HCT116 (cell line): ENCODE measurements around the gene GABBR2. TPM values are rescaled to one million over a fixed set of nuclear protein-coding genes. Genes with fewer than 3 reads are reported as not detected.

ENCODE experiments used
- ATAC-seq: fragments of 200-7000 bp; cut with Tn5 transposase; 2 replicates; pipeline ENCODE4 v1.9.1; 2020; ENCODE audit warnings: mild to moderate bottlenecking, moderate library complexity
- BruUV-seq: library from RNA; stranded (reverse); fragments of 400-500 nt; replicated peaks from 2 replicates; lab custom pipeline; 2021; lab: Mats Ljungman, UMichigan
- CTCF ChIA-PET: fragments of 300-600 bp; sonication (Branson Sonifier 250); formaldehyde crosslinking; loops from one replicate; lab custom pipeline; 2021; ENCODE audit warnings: antibody characterized with exemption; lab: Charles Lee
- POLR2A ChIA-PET: fragments of 300-600, 350-600 bp; sonication (Branson Sonifier 250); formaldehyde crosslinking; loops from one replicate; lab custom pipeline; 2021; ENCODE audit warnings: antibody characterized with exemption; lab: Charles Lee
- RAD21 ChIA-PET, 2 experiments: fragments of 300-600 bp; sonication (Branson Sonifier 250); formaldehyde crosslinking; loops; one replicate each; lab custom pipeline; 2023; ENCODE audit warnings: low total read pairs in 2 of 2; ENCODE audit not compliant: uncharacterized antibody in 2 of 2, unreplicated experiment in 2 of 2, low non-redundant PET in 1 of 2; lab: Charles Lee
- DNase-seq: peaks from one replicate; pipeline ENCODE4 v3.0.0-alpha.2; 2010; ENCODE audit warnings: low read depth, low spot score
- H2AFZ ChIP-seq: fragments of 200-600 bp; shearing (Covaris generic), sonication (generic); 2 replicates; pipeline ENCODE4 v1.6.1; 2017; ENCODE audit warnings: low read depth, mixed run types, mixed read lengths, antibody characterized with exemption, low read length; ENCODE audit not compliant: poor library complexity, severe bottlenecking
- H3K27ac ChIP-seq: 2 replicates; pipeline ENCODE4 v1.5.1; 2012; ENCODE audit warnings: low read depth, low read length
- H3K27me3 ChIP-seq: fragments of 200-600 bp; sonication (generic); 2 replicates; pipeline ENCODE4 v1.6.1; 2016; ENCODE audit warnings: mixed run types, low read length, mixed read lengths; ENCODE audit not compliant: insufficient read depth
- H3K36me3 ChIP-seq, 2 experiments: fragments of 200-500 bp in 1 of 2; fragments of 200-600 bp in 1 of 2; sonication (Bioruptor generic) in 1 of 2; sonication (generic) in 1 of 2; 2 replicates each; pipeline versions ENCODE4 v1.5.1 to v1.6.1; 2014 to 2016; ENCODE audit warnings: low read length in 2 of 2, inconsistent platforms in 1 of 2, mixed read lengths in 1 of 2, mixed run types in 1 of 2; ENCODE audit not compliant: insufficient read depth in 2 of 2, control insufficient read depth in 1 of 2
- H3K4me1 ChIP-seq, 2 experiments: fragments of 200-600 bp in 1 of 2; sonication (generic) in 1 of 2; 2 replicates each; pipeline versions ENCODE4 v1.5.1 to v1.6.1; 2012 to 2017; ENCODE audit warnings: low read length in 2 of 2, inconsistent platforms in 1 of 2, mild to moderate bottlenecking in 1 of 2, mixed read lengths in 1 of 2, mixed run types in 1 of 2, moderate library complexity in 1 of 2; ENCODE audit not compliant: insufficient read depth in 2 of 2, control insufficient read depth in 1 of 2
- H3K4me2 ChIP-seq: fragments of 200-600 bp; sonication (generic); 2 replicates; pipeline ENCODE4 v1.6.1; 2017; ENCODE audit warnings: mixed run types, low read length, mixed read lengths
- H3K4me3 ChIP-seq, 2 experiments: fragments of 200-600 bp in 1 of 2; sonication (generic) in 1 of 2; replicated peaks in 1 of 2; 2 replicates each; pipeline ENCODE4 v1.5.1; 2011 to 2016; ENCODE audit warnings: low read length in 2 of 2, control low read depth in 1 of 2, low read depth in 1 of 2, mild to moderate bottlenecking in 1 of 2, mixed read lengths in 1 of 2, mixed run types in 1 of 2
- H3K79me2 ChIP-seq: fragments of 200-600 bp; sonication (generic); 2 replicates; pipeline ENCODE4 v1.6.1; 2017; ENCODE audit warnings: mild to moderate bottlenecking, mixed run types, low read length, moderate library complexity, mixed read lengths; ENCODE audit not compliant: insufficient read depth
- H3K9ac ChIP-seq: fragments of 200-600 bp; sonication (generic); 2 replicates; pipeline ENCODE4 v1.6.1; 2016; ENCODE audit warnings: low read length, mixed read lengths
- H3K9me2 ChIP-seq: fragments of 200-600 bp; sonication (generic), shearing (Covaris generic); 2 replicates; pipeline ENCODE4 v1.6.1; 2017; ENCODE audit warnings: mixed run types, mild to moderate bottlenecking, moderate library complexity; ENCODE audit not compliant: insufficient read depth
- H3K9me3 ChIP-seq, 2 experiments: fragments of 200-500 bp in 1 of 2; fragments of 200-600 bp in 1 of 2; sonication (Bioruptor generic) in 1 of 2; sonication (generic) in 1 of 2; 2 replicates each; pipeline ENCODE4 v1.6.1; 2014 to 2017; ENCODE audit warnings: low read length in 2 of 2, mixed read lengths in 2 of 2, inconsistent platforms in 1 of 2, low read depth in 1 of 2, mild to moderate bottlenecking in 1 of 2, mixed run types in 1 of 2, moderate library complexity in 1 of 2; ENCODE audit not compliant: control insufficient read depth in 1 of 2, insufficient read depth in 1 of 2
- H4K20me1 ChIP-seq: fragments of 200-600 bp; sonication (generic), shearing (Covaris generic); 2 replicates; pipeline ENCODE4 v1.6.1; 2017; ENCODE audit warnings: mixed run types, mild to moderate bottlenecking, moderate library complexity; ENCODE audit not compliant: insufficient read depth
- CBX3 ChIP-seq: IDR thresholded peaks from 2 replicates; pipeline ENCODE4 v1.6.1; 2012; ENCODE audit warnings: low read depth
- CEBPB ChIP-seq: IDR thresholded peaks from 2 replicates; pipeline ENCODE4 v1.6.1; 2012; ENCODE audit warnings: low read depth
- EGR1 ChIP-seq: IDR thresholded peaks from 2 replicates; pipeline ENCODE4 v1.6.1; 2012; ENCODE audit warnings: low read depth
- ELF1 ChIP-seq: IDR thresholded peaks from 2 replicates; pipeline ENCODE4 v1.6.1; 2012; ENCODE audit warnings: low read depth, borderline replicate concordance
- EZH2phosphoT487 ChIP-seq: fragments of 200-600 bp; IDR thresholded peaks from 2 replicates; pipeline ENCODE4 v1.6.1; 2018; ENCODE audit warnings: antibody characterized with exemption, borderline replicate concordance
- FOSL1 ChIP-seq: IDR thresholded peaks from 2 replicates; pipeline ENCODE4 v1.6.1; 2012; ENCODE audit warnings: low read depth
- JUND ChIP-seq: IDR thresholded peaks from 2 replicates; pipeline ENCODE4 v1.6.1; 2012
- RAD21 ChIP-seq: IDR thresholded peaks from 2 replicates; pipeline ENCODE4 v1.6.1; 2012; ENCODE audit warnings: low read depth, mild to moderate bottlenecking
- SP1 ChIP-seq: IDR thresholded peaks from 2 replicates; pipeline ENCODE4 v1.6.1; 2012; ENCODE audit warnings: low read depth
- YY1 ChIP-seq: IDR thresholded peaks from 2 replicates; pipeline ENCODE4 v1.6.1; 2011; ENCODE audit warnings: low read length, low read depth, moderate library complexity, mild to moderate bottlenecking; ENCODE audit not compliant: insufficient replicate concordance; ENCODE audit errors: extremely low read depth
- intact Hi-C: fragments of 100-400 bp; cut with micrococcal nuclease; formaldehyde crosslinking; loops from 2 replicates; pipeline ENCODE4 v1.10.0; 2022
- total RNA-seq: library from RNA; stranded (reverse); gene quantifications from one replicate; pipeline ENCODE4 v1.2.1, GENCODE V29; 2021; ENCODE audit not compliant: unreplicated experiment
- TF ChIP-seq, protein P1 (sequence below): IDR thresholded peaks from 2 replicates; pipeline ENCODE4 v1.6.1; 2012; ENCODE audit warnings: low read depth
- TF ChIP-seq, protein P2 (sequence below): IDR thresholded peaks from 2 replicates; pipeline ENCODE4 v1.6.1; 2012
- TF ChIP-seq, protein P3 (sequence below): IDR thresholded peaks from 2 replicates; pipeline ENCODE4 v1.6.1; 2011; ENCODE audit warnings: mild to moderate bottlenecking, low read length, moderate library complexity; ENCODE audit not compliant: insufficient replicate concordance; ENCODE audit errors: extremely low read depth
- TF ChIP-seq, protein P4 (sequence below), 3 experiments: fragments of 200-600 bp in 1 of 3; sonication (generic) in 1 of 3; IDR thresholded peaks in 2 of 3; conservative IDR thresholded peaks in 1 of 3; 2 replicates each; pipeline ENCODE4 v1.5.1; 2012 to 2017; ENCODE audit warnings: low read depth in 2 of 3, low read length in 2 of 3, antibody characterized with exemption in 1 of 3, borderline replicate concordance in 1 of 3, control low read depth in 1 of 3, mild to moderate bottlenecking in 1 of 3, mixed read lengths in 1 of 3, mixed run types in 1 of 3, moderate library complexity in 1 of 3; ENCODE audit not compliant: insufficient read depth in 1 of 3

GABBR2 gene
- total RNA-seq, 1 experiment from 2014 or later: 0.15 TPM

DNA sequence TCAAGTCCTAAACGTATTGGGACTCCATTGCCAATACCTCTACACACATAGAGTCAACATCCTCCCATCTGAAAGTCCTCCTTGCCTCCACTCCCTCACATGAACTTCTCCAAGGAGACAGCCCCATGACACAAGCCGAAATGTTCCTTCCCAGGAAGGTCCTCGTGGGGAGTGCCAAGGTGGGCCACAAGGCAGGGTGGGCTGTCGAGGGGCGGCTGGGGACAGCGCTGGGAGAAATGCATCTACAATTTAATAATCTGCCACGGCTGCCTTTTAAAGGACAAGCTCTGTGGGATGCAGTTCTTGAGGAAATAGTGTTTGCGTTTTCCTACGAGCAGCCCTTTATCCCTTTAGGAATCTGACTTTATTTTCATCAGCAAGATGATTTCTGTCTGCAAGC is 138.7 kb downstream of the GABBR2 start:
- H3K9me2 ChIP-seq: no peaks in the 10 kb centered on the region
- no peaks in the 10 kb centered on the region for H3K79me2 ChIP-seq
- TF ChIP-seq, protein P1, sequence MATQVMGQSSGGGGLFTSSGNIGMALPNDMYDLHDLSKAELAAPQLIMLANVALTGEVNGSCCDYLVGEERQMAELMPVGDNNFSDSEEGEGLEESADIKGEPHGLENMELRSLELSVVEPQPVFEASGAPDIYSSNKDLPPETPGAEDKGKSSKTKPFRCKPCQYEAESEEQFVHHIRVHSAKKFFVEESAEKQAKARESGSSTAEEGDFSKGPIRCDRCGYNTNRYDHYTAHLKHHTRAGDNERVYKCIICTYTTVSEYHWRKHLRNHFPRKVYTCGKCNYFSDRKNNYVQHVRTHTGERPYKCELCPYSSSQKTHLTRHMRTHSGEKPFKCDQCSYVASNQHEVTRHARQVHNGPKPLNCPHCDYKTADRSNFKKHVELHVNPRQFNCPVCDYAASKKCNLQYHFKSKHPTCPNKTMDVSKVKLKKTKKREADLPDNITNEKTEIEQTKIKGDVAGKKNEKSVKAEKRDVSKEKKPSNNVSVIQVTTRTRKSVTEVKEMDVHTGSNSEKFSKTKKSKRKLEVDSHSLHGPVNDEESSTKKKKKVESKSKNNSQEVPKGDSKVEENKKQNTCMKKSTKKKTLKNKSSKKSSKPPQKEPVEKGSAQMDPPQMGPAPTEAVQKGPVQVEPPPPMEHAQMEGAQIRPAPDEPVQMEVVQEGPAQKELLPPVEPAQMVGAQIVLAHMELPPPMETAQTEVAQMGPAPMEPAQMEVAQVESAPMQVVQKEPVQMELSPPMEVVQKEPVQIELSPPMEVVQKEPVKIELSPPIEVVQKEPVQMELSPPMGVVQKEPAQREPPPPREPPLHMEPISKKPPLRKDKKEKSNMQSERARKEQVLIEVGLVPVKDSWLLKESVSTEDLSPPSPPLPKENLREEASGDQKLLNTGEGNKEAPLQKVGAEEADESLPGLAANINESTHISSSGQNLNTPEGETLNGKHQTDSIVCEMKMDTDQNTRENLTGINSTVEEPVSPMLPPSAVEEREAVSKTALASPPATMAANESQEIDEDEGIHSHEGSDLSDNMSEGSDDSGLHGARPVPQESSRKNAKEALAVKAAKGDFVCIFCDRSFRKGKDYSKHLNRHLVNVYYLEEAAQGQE: no peak
- TF ChIP-seq YY1 (no peak), EZH2phosphoT487 (no peak), CEBPB (no peak), RAD21 (no peak), SP1 (no peak), ELF1 (no peak), CBX3 (no peak), EGR1 (no peak), FOSL1 (no peak), JUND (no peak)
- TF ChIP-seq, protein P2, sequence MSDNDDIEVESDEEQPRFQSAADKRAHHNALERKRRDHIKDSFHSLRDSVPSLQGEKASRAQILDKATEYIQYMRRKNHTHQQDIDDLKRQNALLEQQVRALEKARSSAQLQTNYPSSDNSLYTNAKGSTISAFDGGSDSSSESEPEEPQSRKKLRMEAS: no peak
- TF ChIP-seq, protein P3, sequence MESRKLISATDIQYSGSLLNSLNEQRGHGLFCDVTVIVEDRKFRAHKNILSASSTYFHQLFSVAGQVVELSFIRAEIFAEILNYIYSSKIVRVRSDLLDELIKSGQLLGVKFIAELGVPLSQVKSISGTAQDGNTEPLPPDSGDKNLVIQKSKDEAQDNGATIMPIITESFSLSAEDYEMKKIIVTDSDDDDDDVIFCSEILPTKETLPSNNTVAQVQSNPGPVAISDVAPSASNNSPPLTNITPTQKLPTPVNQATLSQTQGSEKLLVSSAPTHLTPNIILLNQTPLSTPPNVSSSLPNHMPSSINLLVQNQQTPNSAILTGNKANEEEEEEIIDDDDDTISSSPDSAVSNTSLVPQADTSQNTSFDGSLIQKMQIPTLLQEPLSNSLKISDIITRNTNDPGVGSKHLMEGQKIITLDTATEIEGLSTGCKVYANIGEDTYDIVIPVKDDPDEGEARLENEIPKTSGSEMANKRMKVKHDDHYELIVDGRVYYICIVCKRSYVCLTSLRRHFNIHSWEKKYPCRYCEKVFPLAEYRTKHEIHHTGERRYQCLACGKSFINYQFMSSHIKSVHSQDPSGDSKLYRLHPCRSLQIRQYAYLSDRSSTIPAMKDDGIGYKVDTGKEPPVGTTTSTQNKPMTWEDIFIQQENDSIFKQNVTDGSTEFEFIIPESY: no peak
- TF ChIP-seq, protein P4, sequence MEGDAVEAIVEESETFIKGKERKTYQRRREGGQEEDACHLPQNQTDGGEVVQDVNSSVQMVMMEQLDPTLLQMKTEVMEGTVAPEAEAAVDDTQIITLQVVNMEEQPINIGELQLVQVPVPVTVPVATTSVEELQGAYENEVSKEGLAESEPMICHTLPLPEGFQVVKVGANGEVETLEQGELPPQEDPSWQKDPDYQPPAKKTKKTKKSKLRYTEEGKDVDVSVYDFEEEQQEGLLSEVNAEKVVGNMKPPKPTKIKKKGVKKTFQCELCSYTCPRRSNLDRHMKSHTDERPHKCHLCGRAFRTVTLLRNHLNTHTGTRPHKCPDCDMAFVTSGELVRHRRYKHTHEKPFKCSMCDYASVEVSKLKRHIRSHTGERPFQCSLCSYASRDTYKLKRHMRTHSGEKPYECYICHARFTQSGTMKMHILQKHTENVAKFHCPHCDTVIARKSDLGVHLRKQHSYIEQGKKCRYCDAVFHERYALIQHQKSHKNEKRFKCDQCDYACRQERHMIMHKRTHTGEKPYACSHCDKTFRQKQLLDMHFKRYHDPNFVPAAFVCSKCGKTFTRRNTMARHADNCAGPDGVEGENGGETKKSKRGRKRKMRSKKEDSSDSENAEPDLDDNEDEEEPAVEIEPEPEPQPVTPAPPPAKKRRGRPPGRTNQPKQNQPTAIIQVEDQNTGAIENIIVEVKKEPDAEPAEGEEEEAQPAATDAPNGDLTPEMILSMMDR (IDR thresholded peaks at IDR 0.05 in 2 of 3, conservative IDR thresholded peaks at IDR 0.05 in 1 of 3; ENCODE audit: borderline replicate concordance in 1 of 3, insufficient read depth in 1 of 3, low read depth in 2 of 3, low read length in 2 of 3): no peak
- TF ChIP-seq, all 23 proteins: peak for 0
- Histone ChIP-seq H3K4me3 (no peak overlapping the region), H3K9ac (no peak overlapping the region), H3K27me3 (no peaks in the 10 kb centered on the region), H2AFZ (no peak overlapping the region), H4K20me1 (no peaks in the 10 kb centered on the region), H3K4me1 (peaks cover 0 to 2% of the 10 kb centered on the region in 2 experiments; a peak in 1 of 4 replicates), H3K9me3 (no peaks in the 10 kb centered on the region), H3K36me3 (no peaks in the 10 kb centered on the region), H3K27ac (no peak overlapping the region), H3K4me2 (no peak overlapping the region)
- ChIA-PET POLR2A (no interaction called here), CTCF (no interaction called here), RAD21 (no interaction called here)
- DNase-seq (no peak), ATAC-seq (no peak)
- intact Hi-C loops: loop anchor here (10.0 kb wide), 1 partner anchor 255 kb away; no protein-coding TSS in a partner anchor
- BruUV-seq: no TSS peak
